Stomach (tissue), 4 donors: ENCODE data around the gene NDUFAF5.

Source experiments
- CTCF ChIP-seq, 7 experiments: fragments of 450-650 bp in 4 of 7; fragments of 200-600 bp in 3 of 7; sonication (generic) in 3 of 7; IDR thresholded peaks; one replicate each; pipeline ENCODE4 v1.5.1; 2016 to 2019; ENCODE audit warnings: antibody characterized with exemption in 7 of 7, control low read depth in 2 of 7, mild to moderate bottlenecking in 1 of 7
- POLR2AphosphoS5 ChIP-seq, 3 donors: sonication (generic); formaldehyde crosslinking; IDR thresholded peaks; one replicate each; pipeline ENCODE4 v1.6.1; 2016; ENCODE audit warnings: antibody characterized with exemption in 3 of 3

- no peak for TF ChIP-seq CTCF (IDR thresholded peaks at IDR 0.05)
- TF ChIP-seq POLR2AphosphoS5 (IDR thresholded peaks at IDR 0.05) = no peak
These were observed 18.9 kb upstream of the NDUFAF5 start for GRCh38 chr20:13765868-13766416.
